Astrocyte of the cerebellum (primary cell): ENCODE results near the gene INS.
A peak's percentile ranks its signal among the peaks of the same experiment; 100 is the strongest.
"Not testable (repeated sequence)": the region's sequence is repeated elsewhere in the genome, so short reads cannot be mapped to it uniquely, and the experiment has no call there.

ENCODE experiments used
- DNase-seq: peaks from one replicate; pipeline ENCODE4 v3.0.0-alpha.2; 2011; ENCODE audit warnings: low read depth
- H3K4me3 ChIP-seq: 2 replicates; pipeline ENCODE4 v1.5.1; 2011; ENCODE audit warnings: mild to moderate bottlenecking, low read depth, low read length, moderate library complexity
- CTCF ChIP-seq: IDR thresholded peaks from 2 replicates; pipeline ENCODE4 v1.5.1; 2012; ENCODE audit warnings: low read length, low read depth, moderate library complexity, mild to moderate bottlenecking; ENCODE audit errors: missing control alignments
- in situ Hi-C: cut with HindIII; loops from 2 replicates; pipeline ENCODE4 v1.10.0; 2017; ENCODE audit warnings: low sequenced_read_pairs

Gene INS

DNA sequence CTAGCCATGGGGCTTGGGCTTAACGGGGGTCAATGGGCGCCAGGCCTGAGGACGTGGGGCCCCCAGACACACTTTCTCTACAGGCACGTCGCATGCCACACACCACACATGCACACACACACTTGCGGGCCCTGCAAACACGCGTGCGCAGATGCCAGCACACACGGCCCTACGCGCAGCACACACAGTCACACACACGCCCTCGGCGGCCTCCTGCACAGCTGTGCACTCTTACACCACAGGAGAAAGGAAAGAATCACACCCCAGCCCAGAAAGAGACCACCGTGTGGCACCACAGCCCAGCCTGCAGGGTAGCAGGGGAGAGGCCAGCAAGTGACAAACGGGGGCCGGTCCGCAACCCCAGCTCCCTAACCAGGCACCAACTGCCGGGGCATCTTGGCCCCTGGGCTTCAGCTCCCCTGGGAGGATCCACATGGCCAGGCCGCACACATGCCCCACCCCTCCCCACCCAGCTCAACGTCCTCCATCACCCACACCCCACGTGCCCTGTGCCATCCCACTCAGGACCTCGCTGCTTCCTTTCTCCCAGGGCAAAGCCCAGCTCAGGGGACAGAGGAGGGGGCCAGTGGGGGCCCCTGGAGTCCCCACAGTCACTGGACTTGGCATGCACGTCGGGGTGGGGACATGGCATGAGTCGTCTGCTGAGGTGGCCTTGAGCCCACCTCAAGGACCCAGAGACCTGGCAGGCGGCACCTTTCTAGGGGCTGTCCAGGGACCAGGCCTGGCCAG is 36.9 kb upstream of the INS start:
- DNase-seq = no peak
- no peak for TF ChIP-seq CTCF
- in situ Hi-C loops = no loop called here
- no peak overlapping the region for H3K4me3 ChIP-seq

DNA sequence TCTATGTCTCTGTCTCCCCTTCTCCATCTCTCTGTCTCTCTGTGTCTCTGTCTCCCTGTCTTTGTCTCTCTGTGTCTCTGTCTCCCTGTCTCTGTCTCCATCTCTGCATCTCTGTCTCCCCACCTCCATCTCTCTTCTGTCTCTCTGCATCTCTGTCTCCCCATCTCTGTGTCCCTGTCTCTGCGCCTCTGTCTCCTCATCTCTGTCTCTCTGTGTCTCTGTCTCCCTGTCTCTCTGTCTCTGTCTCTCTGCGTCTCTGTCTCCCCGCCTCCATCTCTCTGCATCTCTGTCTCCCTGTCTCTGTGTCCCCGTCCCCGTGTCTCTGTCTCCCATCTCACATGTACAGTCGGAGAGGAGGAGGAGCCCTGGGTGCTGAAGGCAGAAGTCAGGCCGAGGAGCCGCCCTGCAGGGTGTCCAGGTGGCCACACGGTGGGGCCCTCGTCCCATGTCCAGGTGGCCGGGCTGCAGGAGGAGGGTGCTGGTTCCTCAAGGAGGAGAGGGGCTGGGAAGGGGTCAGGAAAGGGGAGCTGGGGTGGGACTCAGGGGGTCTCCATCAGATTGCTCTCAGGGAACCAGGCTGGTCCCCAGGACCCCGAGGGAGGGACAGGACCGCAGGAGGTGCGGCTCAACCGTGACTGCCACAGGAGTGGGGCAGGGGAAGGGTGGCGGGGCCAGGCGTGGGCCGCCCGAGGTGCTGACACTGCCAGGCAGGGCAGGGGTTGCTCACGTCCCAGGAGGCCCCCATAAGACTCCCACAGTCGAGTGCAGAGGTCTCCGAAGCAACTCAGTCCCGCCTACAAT is 36.2 kb upstream of the INS start:
- no peak for DNase-seq
- TF ChIP-seq CTCF = peak; percentile 90
- H3K4me3 ChIP-seq = no peak overlapping the region
- in situ Hi-C loops = no loop called here

DNA sequence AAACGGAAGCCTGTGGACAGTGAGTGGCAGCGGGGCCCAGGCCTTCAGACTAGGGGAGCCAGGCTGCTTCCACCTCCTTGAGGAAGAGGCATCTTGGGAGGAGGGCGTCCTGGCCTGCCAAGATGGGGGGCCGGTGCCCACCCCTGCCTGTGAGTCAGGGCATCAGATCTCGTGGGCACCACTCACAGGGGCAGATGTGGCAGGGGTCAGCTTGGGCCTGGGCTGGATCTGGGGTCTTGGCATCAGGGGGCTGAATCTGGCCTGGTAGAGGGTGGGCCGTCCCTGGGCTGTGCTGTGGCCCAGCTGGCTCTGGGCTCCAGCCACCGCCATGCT is 34.7 kb upstream of the INS start:
- in situ Hi-C loops = no loop called here
- no peak for DNase-seq
- H3K4me3 ChIP-seq = no peak overlapping the region
- no peak for TF ChIP-seq CTCF

DNA sequence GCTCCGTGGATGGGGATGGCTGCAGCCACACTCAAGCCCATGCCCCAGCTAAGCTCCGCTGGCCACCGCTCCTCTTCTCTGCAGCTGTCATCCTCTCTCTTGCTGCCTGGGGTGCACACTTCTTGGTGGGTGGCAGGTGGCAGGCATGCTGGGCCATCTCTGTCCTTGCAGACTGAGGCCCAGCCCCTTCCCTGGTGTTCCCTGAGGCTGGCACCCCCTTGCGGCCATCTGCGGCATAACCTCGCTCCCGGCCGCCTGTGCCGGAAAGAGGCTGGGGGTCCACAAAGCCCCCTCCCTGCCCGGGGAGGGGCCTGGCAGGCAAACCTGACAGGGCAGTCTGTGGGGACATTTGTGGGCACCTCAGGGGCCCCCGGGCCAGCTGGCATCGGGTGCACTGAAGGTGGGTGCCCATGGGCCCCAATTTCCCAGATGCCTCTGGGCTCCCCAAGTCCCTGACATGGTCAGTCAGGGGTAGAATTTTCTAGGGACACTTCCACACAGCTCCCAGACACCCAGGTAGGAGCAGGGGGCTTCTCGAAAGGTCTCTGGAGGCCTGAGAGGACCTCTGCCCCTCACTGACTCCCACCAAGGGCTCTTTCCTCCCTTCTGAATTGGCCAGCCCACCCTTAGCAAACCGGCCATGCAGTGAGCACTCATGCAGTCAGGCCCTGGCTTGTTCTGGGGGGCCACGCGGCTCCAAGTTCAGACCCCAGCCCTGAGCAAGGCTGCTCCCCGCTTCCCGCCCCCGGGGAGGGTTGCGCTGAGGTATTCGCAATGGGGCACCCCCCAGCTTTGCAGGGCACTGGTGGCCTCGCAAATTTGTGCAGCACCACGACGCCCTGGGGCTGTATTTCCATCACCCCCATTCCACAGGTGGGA is 34.1 kb upstream of the INS start:
- peak; percentile 98 for TF ChIP-seq CTCF
- in situ Hi-C loops = no loop called here
- DNase-seq = no peak
- no peak overlapping the region for H3K4me3 ChIP-seq

DNA sequence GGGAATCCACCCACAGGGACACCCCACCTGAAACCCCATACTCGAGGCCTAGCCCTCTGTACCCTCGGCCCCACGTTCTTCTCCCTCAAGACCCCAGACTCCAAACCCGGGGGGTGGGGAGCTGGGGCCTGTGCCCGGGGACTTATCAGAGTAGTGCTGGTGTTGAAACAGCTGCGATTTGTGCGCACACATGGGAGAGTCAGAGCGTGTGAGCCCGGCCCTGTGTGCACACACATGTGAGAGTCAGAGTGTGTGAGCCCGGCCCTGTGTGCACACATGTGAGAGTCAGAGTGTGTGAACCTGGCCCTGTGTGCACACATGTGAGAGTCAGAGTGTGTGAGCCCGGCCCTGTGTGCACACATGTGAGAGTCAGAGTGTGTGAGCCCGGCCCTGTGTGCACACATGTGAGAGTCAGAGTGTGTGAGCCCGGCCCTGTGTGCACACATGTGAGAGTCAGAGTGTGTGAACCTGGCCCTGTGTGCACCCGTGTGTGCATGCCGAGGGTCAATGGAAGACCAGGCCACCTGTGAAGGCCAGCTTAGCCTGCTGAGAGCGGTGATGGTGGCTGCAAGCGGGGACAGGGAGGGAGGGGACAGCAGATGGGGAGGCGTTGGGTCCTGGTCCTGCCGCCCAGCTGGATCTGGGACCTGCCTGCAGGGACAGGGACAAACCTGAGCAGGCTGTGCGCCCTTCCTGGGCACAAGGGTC is 33.0 kb upstream of the INS start:
- H3K4me3 ChIP-seq, in situ Hi-C loops, DNase-seq: not testable (repeated sequence)

- no peak overlapping the region for H3K4me3 ChIP-seq
- DNase-seq = no peak
- in situ Hi-C loops = no loop called here
- TF ChIP-seq CTCF = no peak
Observed at GRCh38 chr11:2193099-2193887, 32.3 kb upstream of the INS start.
